Measurements from ENCODE around the gene MLANA.

DNA sequence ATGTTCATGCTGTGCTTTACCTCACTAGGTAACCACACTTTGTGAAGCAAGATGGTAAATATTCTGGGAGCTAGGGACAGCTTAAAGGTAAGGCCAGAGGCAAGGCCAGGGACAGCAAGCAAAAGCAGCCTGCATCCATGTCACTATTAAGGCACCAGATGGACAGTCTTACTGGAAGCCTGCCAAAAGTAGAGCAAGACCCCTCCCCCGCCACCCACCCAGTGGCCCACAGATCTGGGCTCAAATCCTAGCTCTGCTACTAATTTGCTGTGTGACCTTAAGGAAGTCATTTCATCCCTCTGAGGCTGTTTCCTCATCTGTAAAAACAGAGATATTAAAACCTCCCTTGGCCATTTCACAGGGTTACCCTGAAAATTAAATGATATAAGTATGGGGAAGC, 44.6 kb upstream of the MLANA start:
- TF ChIP-seq POLR2A (IDR thresholded peaks at IDR 0.05): no peak
- TF ChIP-seq, protein P1, sequence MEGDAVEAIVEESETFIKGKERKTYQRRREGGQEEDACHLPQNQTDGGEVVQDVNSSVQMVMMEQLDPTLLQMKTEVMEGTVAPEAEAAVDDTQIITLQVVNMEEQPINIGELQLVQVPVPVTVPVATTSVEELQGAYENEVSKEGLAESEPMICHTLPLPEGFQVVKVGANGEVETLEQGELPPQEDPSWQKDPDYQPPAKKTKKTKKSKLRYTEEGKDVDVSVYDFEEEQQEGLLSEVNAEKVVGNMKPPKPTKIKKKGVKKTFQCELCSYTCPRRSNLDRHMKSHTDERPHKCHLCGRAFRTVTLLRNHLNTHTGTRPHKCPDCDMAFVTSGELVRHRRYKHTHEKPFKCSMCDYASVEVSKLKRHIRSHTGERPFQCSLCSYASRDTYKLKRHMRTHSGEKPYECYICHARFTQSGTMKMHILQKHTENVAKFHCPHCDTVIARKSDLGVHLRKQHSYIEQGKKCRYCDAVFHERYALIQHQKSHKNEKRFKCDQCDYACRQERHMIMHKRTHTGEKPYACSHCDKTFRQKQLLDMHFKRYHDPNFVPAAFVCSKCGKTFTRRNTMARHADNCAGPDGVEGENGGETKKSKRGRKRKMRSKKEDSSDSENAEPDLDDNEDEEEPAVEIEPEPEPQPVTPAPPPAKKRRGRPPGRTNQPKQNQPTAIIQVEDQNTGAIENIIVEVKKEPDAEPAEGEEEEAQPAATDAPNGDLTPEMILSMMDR (IDR thresholded peaks at IDR 0.05): no peak

Data from heart left ventricle (tissue), 13 donors.